Stimulated activated CD4-positive, alpha-beta T cell treated with anti-CD3 and anti-CD28 coated beads, TNF-alpha, amount 100 ng/mL, for 4 hours (primary cell): Measurements from ENCODE around the gene ADAMTS6.
"Not testable (repeated sequence)": the region's sequence is repeated elsewhere in the genome, so short reads cannot be mapped to it uniquely, and the experiment has no call there.

Source experiments
- DNase-seq, 3 experiments: peaks; one replicate each; pipeline ENCODE4 v3.0.0-alpha.2; 2020; ENCODE audit warnings: low read depth in 3 of 3

The ADAMTS6 gene

GRCh38 chr5:65197531-65198455 lies 283.9 kb downstream of the ADAMTS6 start:
- no peak for DNase-seq

GRCh38 chr5:65194871-65195270 lies 286.8 kb downstream of the ADAMTS6 start:
- no peak for DNase-seq

- no peak for DNase-seq
Observed at GRCh38 chr5:65192331-65192730, 289.4 kb downstream of the ADAMTS6 start.

- no peak for DNase-seq
Observed at GRCh38 chr5:65191554-65192135, 290.1 kb downstream of the ADAMTS6 start.

- no peak for DNase-seq
Observed at GRCh38 chr5:65190328-65191053, 291.2 kb downstream of the ADAMTS6 start.

GRCh38 chr5:65186646-65187227 lies 295.0 kb downstream of the ADAMTS6 start:
- no peak for DNase-seq

- no peak for DNase-seq
Observed at GRCh38 chr5:65185468-65185867, 296.3 kb downstream of the ADAMTS6 start.

GRCh38 chr5:65184780-65185179 lies 296.9 kb downstream of the ADAMTS6 start:
- no peak for DNase-seq

GRCh38 chr5:65174231-65174630 lies 307.5 kb downstream of the ADAMTS6 start:
- DNase-seq, result not testable (repeated sequence)

GRCh38 chr5:65173130-65173525 lies 308.6 kb downstream of the ADAMTS6 start:
- DNase-seq, result no peak

- no peak for DNase-seq
Observed at GRCh38 chr5:65172486-65173129, 309.1 kb downstream of the ADAMTS6 start.

GRCh38 chr5:65171645-65172044 lies 310.1 kb downstream of the ADAMTS6 start:
- no peak for DNase-seq

- no peak for DNase-seq
Observed at GRCh38 chr5:65163698-65164097, 318.0 kb downstream of the ADAMTS6 start.

- no peak for DNase-seq
Observed at GRCh38 chr5:65161655-65162054, 320.1 kb downstream of the ADAMTS6 start.

- DNase-seq, result no peak
Observed at GRCh38 chr5:65157906-65158603, 323.7 kb downstream of the ADAMTS6 start.

GRCh38 chr5:65156933-65157332 lies 324.8 kb downstream of the ADAMTS6 start:
- no peak for DNase-seq

GRCh38 chr5:65152131-65152530 lies 329.6 kb downstream of the ADAMTS6 start:
- DNase-seq, result no peak

- no peak for DNase-seq
Observed at GRCh38 chr5:65151614-65152013, 330.1 kb downstream of the ADAMTS6 start.

- DNase-seq, result no peak
Observed at GRCh38 chr5:65150599-65151304, 331.0 kb downstream of the ADAMTS6 start.

- DNase-seq, result no peak
Observed at GRCh38 chr5:65149827-65150226, 331.9 kb downstream of the ADAMTS6 start.
